GM12891 (cell line): ENCODE results near the gene SORL1.

ENCODE experiments used
- POLR2A ChIP-seq: IDR thresholded peaks from 2 replicates; pipeline ENCODE4 v1.6.1; 2011; ENCODE audit warnings: low read depth, low read length, control low read depth
- POLR2AphosphoS5 ChIP-seq: IDR thresholded peaks from 2 replicates; pipeline ENCODE4 v1.6.1; 2011; ENCODE audit warnings: low read depth, low read length, control low read depth
- SPI1 ChIP-seq: IDR thresholded peaks from 2 replicates; pipeline ENCODE4 v1.6.1; 2011; ENCODE audit warnings: low read depth, low read length, control low read depth
- TAF1 ChIP-seq: IDR thresholded peaks from 2 replicates; pipeline ENCODE4 v1.6.1; 2011; ENCODE audit warnings: low read depth, low read length, control low read depth

- no peak for TF ChIP-seq TAF1
- no peak for TF ChIP-seq SPI1
- TF ChIP-seq POLR2A, result no peak
- no peak for TF ChIP-seq POLR2AphosphoS5
Measured at GRCh38 chr11:121435132-121435531, 17.0 kb upstream of the SORL1 start.
